Spinal cord (tissue), 10 donors: Measurements from ENCODE around the gene ANKRD60. TPM values are rescaled to one million over a fixed set of nuclear protein-coding genes. Genes with fewer than 3 reads are reported as not detected.

ENCODE experiments used
- DNase-seq, 6 donors: peaks; one replicate each; pipeline versions ENCODE4 v3.0.0 to v3.0.0-alpha.2; 2013 to 2015; ENCODE audit warnings: low spot score in 6 of 6, low read depth in 4 of 6
- H3K27ac ChIP-seq: one replicate; pipeline ENCODE4 v1.5.1; 2013; ENCODE audit warnings: low read depth, low read length, control low read depth
- H3K27me3 ChIP-seq: one replicate; pipeline ENCODE4 v1.6.1; 2013; ENCODE audit warnings: low read length; ENCODE audit not compliant: control insufficient read depth, insufficient read depth
- H3K36me3 ChIP-seq: one replicate; pipeline ENCODE4 v1.6.1; 2013; ENCODE audit warnings: low read length; ENCODE audit not compliant: control insufficient read depth, insufficient read depth
- H3K4me1 ChIP-seq: one replicate; pipeline ENCODE4 v1.6.1; 2013; ENCODE audit warnings: low read length; ENCODE audit not compliant: control insufficient read depth, insufficient read depth
- H3K4me3 ChIP-seq: one replicate; pipeline ENCODE4 v1.5.1; 2013; ENCODE audit warnings: low read depth, low read length, control low read depth
- H3K9me3 ChIP-seq: one replicate; pipeline ENCODE4 v1.6.1; 2013; ENCODE audit warnings: low read length; ENCODE audit not compliant: control insufficient read depth, insufficient read depth
- WGBS: methylation state at CpG from one replicate; pipeline ENCODE4 v1.1.5; 2013; ENCODE audit warnings: missing lambda C conversion rate; ENCODE audit not compliant: insufficient coverage; 5-methylcytosine and 5-hydroxymethylcytosine counted together
- polyA plus RNA-seq, 2 donors: library from polyadenylated mRNA; unstranded; fragments of 120-200 nt; gene quantifications; one replicate each; pipeline ENCODE4 v1.2.1, GENCODE V29; 2013; ENCODE audit not compliant: insufficient read length in 2 of 2
- total RNA-seq, 2 donors: library from RNA; depleted of rRNA in 1 of 2; stranded (reverse); fragments of 120-200 nt in 1 of 2; fragments of >200 nt in 1 of 2; gene quantifications; one replicate each; pipeline versions ENCODE4 v1.2.3 to v1.2.4, GENCODE V29; 2013 to 2014
- donor health status: healthy.

Gene ANKRD60
- total and polyA plus RNA-seq, 4 donors: not detected

- H3K27ac ChIP-seq: no peak overlapping the region
- H3K9me3 ChIP-seq: no peaks in the 10 kb centered on the region
- no peak for DNase-seq
- WGBS: 92% methylated on average over 6 of the region's 8 CpGs
- H3K4me1 ChIP-seq: peaks cover 29% of the 10 kb centered on the region
- no peaks in the 10 kb centered on the region for H3K27me3 ChIP-seq
- H3K36me3 ChIP-seq: no peaks in the 10 kb centered on the region
- H3K4me3 ChIP-seq: no peak overlapping the region
These were observed 56.5 kb downstream of the ANKRD60 start for GRCh38 chr20:58171796-58172425.

- no peaks in the 10 kb centered on the region for H3K27me3 ChIP-seq
- 90% methylated on average over 2 of the region's 4 CpGs for WGBS
- H3K4me1 ChIP-seq: peaks cover 8% of the 10 kb centered on the region
- DNase-seq: no peak
- no peaks in the 10 kb centered on the region for H3K36me3 ChIP-seq
- no peaks in the 10 kb centered on the region for H3K9me3 ChIP-seq
- no peak overlapping the region for H3K27ac ChIP-seq
- H3K4me3 ChIP-seq: no peak overlapping the region
These were observed 59.0 kb downstream of the ANKRD60 start for GRCh38 chr20:58169450-58169849.

- no peaks in the 10 kb centered on the region for H3K27me3 ChIP-seq
- no peaks in the 10 kb centered on the region for H3K36me3 ChIP-seq
- no peak overlapping the region for H3K4me3 ChIP-seq
- no peak overlapping the region for H3K27ac ChIP-seq
- DNase-seq: no peak
- 81% methylated on average over 4 of the region's 4 CpGs for WGBS
- peaks cover 2% of the 10 kb centered on the region for H3K4me1 ChIP-seq
- no peaks in the 10 kb centered on the region for H3K9me3 ChIP-seq
These were observed 59.6 kb downstream of the ANKRD60 start for GRCh38 chr20:58168843-58169242.

GRCh38 chr20:58167759-58168158 is 60.7 kb downstream of the ANKRD60 start:
- WGBS: 48% methylated on average over 6 of the region's 7 CpGs
- H3K27me3 ChIP-seq: no peaks in the 10 kb centered on the region
- no peaks in the 10 kb centered on the region for H3K9me3 ChIP-seq
- no peak overlapping the region for H3K4me3 ChIP-seq
- H3K27ac ChIP-seq: no peak overlapping the region
- no peaks in the 10 kb centered on the region for H3K4me1 ChIP-seq
- H3K36me3 ChIP-seq: no peaks in the 10 kb centered on the region
- no peak for DNase-seq

Other genes with a start within 250 kb of the ANKRD60 start
- gene RAB22A, start 81.1 kb upstream of the ANKRD60 start, total RNA-seq: 10 to 100 TPM; 21.6 to 32.2 TPM
- gene RAB22A, start 81.1 kb upstream of the ANKRD60 start, polyA plus RNA-seq: 10 to 100 TPM; 22.1 to 24.8 TPM
- gene VAPB, start 160.6 kb upstream of the ANKRD60 start, total RNA-seq: 10 to 100 TPM; 26.1 to 57.8 TPM
- gene VAPB, start 160.6 kb upstream of the ANKRD60 start, polyA plus RNA-seq: 10 to 100 TPM; 55.4 to 64.3 TPM